Renal cortical epithelial cell (primary cell): ENCODE results near the gene KSR2. TPM values are rescaled to one million over a fixed set of nuclear protein-coding genes. Genes with fewer than 3 reads are reported as not detected.
"Not testable (repeated sequence)": the region's sequence is repeated elsewhere in the genome, so short reads cannot be mapped to it uniquely, and the experiment has no call there.

Experiments used
- DNase-seq: peaks from one replicate; pipeline ENCODE4 v3.0.0-alpha.2; 2011; ENCODE audit warnings: low read depth
- total RNA-seq: library from RNA; depleted of rRNA; stranded (reverse); fragments of >200 nt; gene quantifications from 2 replicates; pipeline ENCODE4 v1.2.3, GENCODE V29; 2014

Gene KSR2
- total RNA-seq, 1 donor from 2014 or later: 0.65 TPM

- no peak for DNase-seq
Observed at GRCh38 chr12:117761528-117762100, 207.2 kb downstream of the KSR2 start.

GRCh38 chr12:117760990-117761389 is 207.8 kb downstream of the KSR2 start:
- DNase-seq: no peak

GRCh38 chr12:117750657-117751056 is 218.1 kb downstream of the KSR2 start:
- no peak for DNase-seq

GRCh38 chr12:117749431-117749830 is 219.4 kb downstream of the KSR2 start:
- DNase-seq: peak; percentile 79

GRCh38 chr12:117746358-117746757 is 222.4 kb downstream of the KSR2 start:
- DNase-seq: not testable (repeated sequence)

GRCh38 chr12:117744418-117744817 is 224.4 kb downstream of the KSR2 start:
- no peak for DNase-seq

- DNase-seq: no peak
Observed at GRCh38 chr12:117743761-117744160, 225.0 kb downstream of the KSR2 start.

- no peak for DNase-seq
Observed at GRCh38 chr12:117742721-117743120, 226.1 kb downstream of the KSR2 start.

GRCh38 chr12:117738233-117738632 is 230.6 kb downstream of the KSR2 start:
- no peak for DNase-seq

GRCh38 chr12:117733549-117733805 is 235.3 kb downstream of the KSR2 start:
- DNase-seq: no peak

GRCh38 chr12:117732761-117733548 is 235.8 kb downstream of the KSR2 start:
- DNase-seq: peak; percentile 38

GRCh38 chr12:117731131-117731530 is 237.7 kb downstream of the KSR2 start:
- not testable (repeated sequence) for DNase-seq

GRCh38 chr12:117727301-117727700 is 241.5 kb downstream of the KSR2 start:
- no peak for DNase-seq

- DNase-seq: peak; percentile 70
Observed at GRCh38 chr12:117724543-117724942, 244.2 kb downstream of the KSR2 start.

- DNase-seq: no peak
Observed at GRCh38 chr12:117718559-117718958, 250.2 kb downstream of the KSR2 start.

GRCh38 chr12:117718141-117718540 is 250.6 kb downstream of the KSR2 start:
- no peak for DNase-seq

GRCh38 chr12:117714203-117714602 is 254.6 kb downstream of the KSR2 start:
- DNase-seq: no peak

- DNase-seq: no peak
Observed at GRCh38 chr12:117710121-117710520, 258.7 kb downstream of the KSR2 start.

- no peak for DNase-seq
Observed at GRCh38 chr12:117707861-117708260, 260.9 kb downstream of the KSR2 start.

- DNase-seq: no peak
Observed at GRCh38 chr12:117703584-117703983, 265.2 kb downstream of the KSR2 start.

- DNase-seq: no peak
Observed at GRCh38 chr12:117702741-117703140, 266.0 kb downstream of the KSR2 start.

- DNase-seq: peak; percentile 67
Observed at GRCh38 chr12:117699575-117699974, 269.2 kb downstream of the KSR2 start.

- no peak for DNase-seq
Observed at GRCh38 chr12:117699118-117699517, 269.7 kb downstream of the KSR2 start.

- DNase-seq: no peak
Observed at GRCh38 chr12:117695956-117696355, 272.8 kb downstream of the KSR2 start.
